ENCODE measurements around the gene CLDN4.

CLDN4 gene

DNA sequence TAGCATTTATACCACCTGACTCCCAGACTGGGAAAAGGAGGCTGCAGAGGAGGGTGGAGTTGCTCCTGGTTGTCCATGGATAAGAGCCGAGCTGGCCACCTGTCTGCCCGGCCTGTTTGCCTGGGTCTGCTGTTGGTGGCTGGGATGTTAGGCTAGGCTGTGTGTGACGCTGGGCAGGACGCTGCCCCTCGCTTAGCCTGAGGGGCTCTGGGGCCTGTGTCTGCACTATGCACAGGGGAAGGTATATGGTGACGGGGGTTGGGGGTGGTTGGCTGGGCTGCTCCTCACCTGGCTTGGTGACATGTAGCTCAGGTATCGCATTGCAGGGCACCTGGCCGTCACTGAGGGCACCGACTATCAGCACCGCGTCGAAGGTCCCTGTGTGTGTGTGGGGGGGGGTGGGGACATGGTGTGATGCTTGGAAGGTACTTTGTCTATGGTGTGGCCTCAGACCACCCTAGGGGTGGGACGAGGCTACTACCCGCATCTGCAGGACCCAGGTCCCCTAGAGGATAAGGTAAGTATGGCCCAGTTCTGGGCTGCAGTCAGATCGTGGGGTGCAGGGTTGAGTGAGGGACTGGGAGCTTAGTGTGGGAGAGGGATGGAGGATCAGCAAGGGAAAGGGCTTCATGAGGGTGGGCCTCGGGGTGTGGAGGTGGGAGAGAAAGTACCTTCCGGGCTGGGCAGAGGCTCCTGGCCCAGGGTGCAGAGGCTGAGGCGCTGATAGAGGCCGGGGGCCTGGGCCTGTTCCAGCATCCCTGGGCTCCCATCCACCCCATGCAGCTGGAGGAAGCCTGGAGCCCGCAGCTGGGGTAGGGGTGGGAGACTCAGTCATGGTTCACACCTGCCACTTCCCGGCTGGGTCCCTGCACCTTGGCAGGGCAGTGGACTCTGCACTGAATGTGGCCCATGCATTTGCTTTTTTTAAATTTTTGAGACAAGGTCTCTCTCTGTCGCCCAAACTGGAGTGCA lies 9.2 kb downstream of the CLDN4 start:
- TF ChIP-seq, protein P1, sequence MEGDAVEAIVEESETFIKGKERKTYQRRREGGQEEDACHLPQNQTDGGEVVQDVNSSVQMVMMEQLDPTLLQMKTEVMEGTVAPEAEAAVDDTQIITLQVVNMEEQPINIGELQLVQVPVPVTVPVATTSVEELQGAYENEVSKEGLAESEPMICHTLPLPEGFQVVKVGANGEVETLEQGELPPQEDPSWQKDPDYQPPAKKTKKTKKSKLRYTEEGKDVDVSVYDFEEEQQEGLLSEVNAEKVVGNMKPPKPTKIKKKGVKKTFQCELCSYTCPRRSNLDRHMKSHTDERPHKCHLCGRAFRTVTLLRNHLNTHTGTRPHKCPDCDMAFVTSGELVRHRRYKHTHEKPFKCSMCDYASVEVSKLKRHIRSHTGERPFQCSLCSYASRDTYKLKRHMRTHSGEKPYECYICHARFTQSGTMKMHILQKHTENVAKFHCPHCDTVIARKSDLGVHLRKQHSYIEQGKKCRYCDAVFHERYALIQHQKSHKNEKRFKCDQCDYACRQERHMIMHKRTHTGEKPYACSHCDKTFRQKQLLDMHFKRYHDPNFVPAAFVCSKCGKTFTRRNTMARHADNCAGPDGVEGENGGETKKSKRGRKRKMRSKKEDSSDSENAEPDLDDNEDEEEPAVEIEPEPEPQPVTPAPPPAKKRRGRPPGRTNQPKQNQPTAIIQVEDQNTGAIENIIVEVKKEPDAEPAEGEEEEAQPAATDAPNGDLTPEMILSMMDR (IDR thresholded peaks at IDR 0.05): no peak

DNA sequence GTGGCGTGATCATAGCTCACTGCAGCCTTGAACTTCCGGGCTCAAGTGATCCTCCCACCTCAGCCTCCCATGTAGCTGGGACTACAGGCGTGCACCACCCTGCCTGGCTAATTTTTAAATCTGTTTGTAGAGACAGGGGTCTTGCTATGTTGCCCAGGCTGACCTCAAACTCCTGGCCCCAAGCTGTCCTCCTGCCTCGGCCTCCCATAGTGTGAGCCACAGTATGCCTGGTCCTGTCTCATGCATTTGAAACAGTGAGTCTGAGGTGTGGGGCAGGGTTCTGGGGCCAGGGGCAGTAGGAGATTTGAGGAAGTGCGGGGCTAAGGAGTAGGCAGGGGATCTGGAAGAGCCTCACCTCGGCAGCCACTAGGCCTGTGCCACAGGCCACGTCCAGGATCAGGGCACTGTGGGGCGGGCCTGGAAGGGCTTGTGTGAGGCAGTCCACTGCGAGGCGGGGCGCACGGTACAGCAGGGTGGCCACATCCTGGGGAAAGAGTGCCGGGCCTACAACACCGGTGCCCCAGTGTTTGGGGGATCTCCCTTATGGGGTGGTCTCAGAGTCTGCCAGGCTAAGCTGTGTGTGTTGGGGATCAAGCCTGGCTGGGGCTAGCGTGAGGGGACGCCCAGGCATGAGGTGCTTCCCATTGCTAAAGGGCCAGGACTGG lies 10.1 kb downstream of the CLDN4 start:
- TF ChIP-seq, protein P1 (IDR thresholded peaks at IDR 0.05): no peak

DNA sequence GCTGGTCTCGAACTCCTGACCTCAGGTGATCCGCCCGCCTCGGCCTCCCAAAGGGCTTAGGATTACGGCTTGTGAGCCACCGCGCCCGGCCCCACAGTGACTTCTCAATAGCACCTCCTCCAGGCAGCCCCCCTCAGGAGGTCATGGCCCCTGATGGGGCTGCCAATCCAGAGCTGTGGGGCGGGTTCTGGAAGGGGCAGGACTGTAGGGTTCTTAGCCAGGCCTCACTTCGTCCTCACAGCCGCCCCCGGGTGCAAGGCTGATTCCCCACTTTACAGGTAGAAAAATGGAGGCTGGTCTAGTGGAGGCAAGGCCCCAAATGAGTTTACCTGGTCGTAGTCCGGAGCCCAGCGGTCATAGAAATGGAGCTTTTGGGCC lies 10.9 kb downstream of the CLDN4 start:
- TF ChIP-seq, protein P1 (IDR thresholded peaks at IDR 0.05): no peak

DNA sequence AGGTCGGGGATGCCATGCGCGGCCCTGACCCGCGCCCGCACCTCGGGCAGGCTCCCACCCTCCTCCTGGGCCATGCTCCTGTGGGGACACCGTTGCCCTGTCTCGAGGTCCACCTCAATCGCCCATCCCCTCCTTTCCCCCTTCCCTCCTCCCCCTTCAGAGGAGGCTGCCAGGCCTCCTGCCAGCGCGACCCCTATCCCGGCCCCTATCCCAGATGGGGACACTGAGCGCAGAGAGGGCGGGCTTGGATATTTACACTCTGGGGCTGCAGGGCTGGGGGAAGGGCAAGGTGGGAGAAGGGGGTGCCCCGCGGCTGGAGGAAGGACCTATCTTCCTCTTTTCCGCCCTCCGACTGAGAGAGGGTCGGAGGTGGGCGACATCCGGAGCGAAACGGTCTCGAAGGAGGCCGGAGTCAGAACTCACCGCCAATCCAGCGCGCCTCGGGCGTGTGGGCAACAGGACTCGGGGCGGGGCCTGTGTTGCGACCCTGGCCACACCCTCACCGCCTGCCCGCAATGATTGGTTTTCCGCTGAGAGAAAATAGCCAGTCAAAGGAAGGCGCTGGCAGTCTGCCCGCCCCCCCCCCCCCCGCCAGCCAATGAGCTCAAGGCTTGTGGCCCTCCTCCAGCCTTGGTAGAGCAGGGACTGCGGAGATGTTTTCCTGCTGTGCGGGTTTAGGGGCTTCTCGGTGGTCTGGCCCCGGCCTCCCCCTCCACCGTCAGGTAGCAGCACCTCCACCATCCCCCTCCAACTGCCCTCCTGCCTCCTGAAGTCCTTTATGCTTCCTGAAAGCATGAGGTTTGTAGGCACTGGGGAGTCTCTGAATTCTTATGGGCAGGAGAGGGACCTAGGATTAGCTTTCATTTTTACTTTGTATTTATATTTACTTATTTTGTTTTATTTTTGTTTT lies 11.5 kb downstream of the CLDN4 start, which contains the start of gene METTL27:
Gene METTL27, minus strand, starts transcription at position 450 of the 910 bp plus-strand sequence. Its CDS starts 376 bp downstream, at position 74.
- TF ChIP-seq, protein P1 (IDR thresholded peaks at IDR 0.05): no peak

DNA sequence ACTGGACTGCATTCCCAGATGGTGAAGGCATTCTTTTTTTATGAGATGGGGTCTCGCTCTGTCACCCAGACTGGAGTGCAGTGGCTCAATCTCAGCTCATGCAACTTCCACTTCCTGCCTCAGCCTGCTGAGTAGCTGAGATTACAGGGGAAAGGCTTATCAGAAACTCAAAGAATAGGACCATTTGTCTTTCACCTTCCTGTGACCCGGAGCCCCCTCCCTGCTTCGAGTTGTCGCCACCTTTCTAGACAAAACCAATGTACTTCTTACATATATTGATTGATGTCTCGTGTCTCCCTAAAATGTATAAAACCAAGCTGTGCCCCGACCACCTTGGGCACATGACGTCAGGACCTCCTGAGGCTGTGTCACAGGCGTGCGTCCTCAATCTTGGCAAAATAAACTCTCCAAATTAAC lies 13.3 kb downstream of the CLDN4 start:
- TF ChIP-seq, protein P1 (IDR thresholded peaks at IDR 0.05): no peak

DNA sequence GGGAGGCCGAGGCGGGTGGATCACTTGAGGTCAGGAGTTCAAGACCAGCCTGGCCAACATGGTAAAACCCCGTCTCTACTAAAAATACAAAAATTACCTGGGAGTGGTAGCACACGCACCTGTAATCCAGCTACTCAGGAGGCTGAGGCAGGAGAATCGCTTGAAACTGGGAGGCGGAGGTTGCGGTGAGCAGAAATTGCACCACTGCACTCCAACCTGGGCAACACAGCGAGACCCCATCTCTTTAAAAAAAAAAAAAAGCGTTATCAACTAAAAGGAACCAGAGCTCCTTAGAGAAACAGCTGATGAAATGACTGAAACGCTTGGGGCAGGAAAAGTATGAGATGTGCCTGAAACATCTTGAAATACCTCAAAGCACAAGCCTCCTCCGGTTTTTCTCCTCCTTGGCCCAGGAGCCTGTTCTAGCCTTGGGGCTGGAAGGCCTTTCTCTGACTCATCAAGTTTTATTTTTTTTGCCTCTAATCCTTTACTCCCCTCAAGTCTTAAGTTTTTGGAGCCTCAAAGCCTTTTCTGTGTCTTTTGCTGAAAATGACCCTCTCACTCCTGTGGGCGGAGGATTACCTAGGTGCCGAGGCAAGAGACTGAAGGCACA lies 14.2 kb downstream of the CLDN4 start:
- TF ChIP-seq, protein P1 (IDR thresholded peaks at IDR 0.05): no peak

Measured in LNCAP (cell line).